Type B pancreatic cell (in vitro differentiated cells): ENCODE data around the gene BICD2. TPM values are rescaled to one million over a fixed set of nuclear protein-coding genes. Genes with fewer than 3 reads are reported as not detected.
A peak's percentile ranks its signal among the peaks of the same experiment; 100 is the strongest.

Experiments used
- DNase-seq: peaks from one replicate; pipeline ENCODE4 v3.0.0; 2021; ENCODE audit warnings: mixed read lengths; ENCODE audit not compliant: unreplicated experiment; ENCODE audit errors: extremely low spot score
- H3K27ac Mint-ChIP-seq: 2 replicates; pipeline ENCODE4 v1.8.0; 2021; ENCODE audit warnings: mild to moderate bottlenecking, mixed read lengths
- H3K27me3 Mint-ChIP-seq: 2 replicates; pipeline ENCODE4 v1.8.0; 2021; ENCODE audit warnings: mixed read lengths
- H3K36me3 Mint-ChIP-seq: 2 replicates; pipeline ENCODE4 v1.8.0; 2021; ENCODE audit warnings: mixed read lengths
- H3K4me1 Mint-ChIP-seq: one replicate; pipeline ENCODE4 v1.8.0; 2021; ENCODE audit warnings: mixed read lengths; ENCODE audit not compliant: unreplicated experiment
- H3K4me3 Mint-ChIP-seq: 2 replicates; pipeline ENCODE4 v1.8.0; 2021; ENCODE audit warnings: mild to moderate bottlenecking, mixed read lengths
- H3K9me3 Mint-ChIP-seq: 2 replicates; pipeline ENCODE4 v1.8.0; 2021; ENCODE audit warnings: mixed read lengths
- total RNA-seq: library from RNA; stranded (reverse); gene quantifications from 2 replicates; pipeline ENCODE4 v1.2.1, GENCODE V29; 2021; ENCODE audit warnings: low replicate concordance
- TF ChIP-seq, protein P1 (sequence below): fragments of 200-600 bp; sonication (generic); conservative IDR thresholded peaks from 2 replicates; pipeline ENCODE4 v1.5.0; 2021; ENCODE audit warnings: antibody characterized with exemption, mild to moderate bottlenecking

Gene BICD2
- total RNA-seq, 1 donor from 2014 or later, result 28.6 TPM

DNA sequence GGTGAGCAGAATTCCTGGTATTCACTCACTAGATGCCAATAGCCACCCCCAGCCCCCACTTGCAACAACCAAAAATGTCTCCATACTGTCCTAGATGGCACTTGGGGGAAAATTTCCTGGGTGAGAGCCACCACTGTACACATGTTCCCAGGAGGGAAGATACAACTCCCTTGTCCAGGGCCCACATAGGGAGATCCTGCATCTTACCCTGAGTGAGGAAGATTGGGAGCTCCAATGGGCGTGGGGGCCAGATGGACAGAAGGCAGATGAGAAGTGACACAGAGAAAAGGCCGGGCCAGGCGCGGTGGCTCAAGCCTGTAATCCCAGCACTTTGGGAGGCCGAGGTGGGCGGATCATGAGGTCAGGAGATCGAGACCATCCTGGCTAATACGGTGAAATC lies 82.4 kb downstream of the BICD2 start:
- H3K9me3 Mint-ChIP-seq, result no peaks in the 10 kb centered on the region
- no peaks in the 10 kb centered on the region for H3K4me1 Mint-ChIP-seq
- no peaks in the 10 kb centered on the region for H3K27me3 Mint-ChIP-seq
- H3K4me3 Mint-ChIP-seq, result no peak overlapping the region
- H3K27ac Mint-ChIP-seq, result no peak overlapping the region
- H3K36me3 Mint-ChIP-seq, result no peaks in the 10 kb centered on the region
- TF ChIP-seq, protein P1, sequence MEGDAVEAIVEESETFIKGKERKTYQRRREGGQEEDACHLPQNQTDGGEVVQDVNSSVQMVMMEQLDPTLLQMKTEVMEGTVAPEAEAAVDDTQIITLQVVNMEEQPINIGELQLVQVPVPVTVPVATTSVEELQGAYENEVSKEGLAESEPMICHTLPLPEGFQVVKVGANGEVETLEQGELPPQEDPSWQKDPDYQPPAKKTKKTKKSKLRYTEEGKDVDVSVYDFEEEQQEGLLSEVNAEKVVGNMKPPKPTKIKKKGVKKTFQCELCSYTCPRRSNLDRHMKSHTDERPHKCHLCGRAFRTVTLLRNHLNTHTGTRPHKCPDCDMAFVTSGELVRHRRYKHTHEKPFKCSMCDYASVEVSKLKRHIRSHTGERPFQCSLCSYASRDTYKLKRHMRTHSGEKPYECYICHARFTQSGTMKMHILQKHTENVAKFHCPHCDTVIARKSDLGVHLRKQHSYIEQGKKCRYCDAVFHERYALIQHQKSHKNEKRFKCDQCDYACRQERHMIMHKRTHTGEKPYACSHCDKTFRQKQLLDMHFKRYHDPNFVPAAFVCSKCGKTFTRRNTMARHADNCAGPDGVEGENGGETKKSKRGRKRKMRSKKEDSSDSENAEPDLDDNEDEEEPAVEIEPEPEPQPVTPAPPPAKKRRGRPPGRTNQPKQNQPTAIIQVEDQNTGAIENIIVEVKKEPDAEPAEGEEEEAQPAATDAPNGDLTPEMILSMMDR, result no peak
- DNase-seq, result peak; percentile 32

- no peaks in the 10 kb centered on the region for H3K36me3 Mint-ChIP-seq
- no peaks in the 10 kb centered on the region for H3K27me3 Mint-ChIP-seq
- H3K9me3 Mint-ChIP-seq, result no peaks in the 10 kb centered on the region
- DNase-seq, result peak; percentile 61
- no peaks in the 10 kb centered on the region for H3K4me1 Mint-ChIP-seq
- H3K27ac Mint-ChIP-seq, result no peak overlapping the region
- no peak overlapping the region for H3K4me3 Mint-ChIP-seq
- TF ChIP-seq, protein P1, result no peak
These were observed 84.2 kb downstream of the BICD2 start for GRCh38 chr9:92680166-92681119.

DNA sequence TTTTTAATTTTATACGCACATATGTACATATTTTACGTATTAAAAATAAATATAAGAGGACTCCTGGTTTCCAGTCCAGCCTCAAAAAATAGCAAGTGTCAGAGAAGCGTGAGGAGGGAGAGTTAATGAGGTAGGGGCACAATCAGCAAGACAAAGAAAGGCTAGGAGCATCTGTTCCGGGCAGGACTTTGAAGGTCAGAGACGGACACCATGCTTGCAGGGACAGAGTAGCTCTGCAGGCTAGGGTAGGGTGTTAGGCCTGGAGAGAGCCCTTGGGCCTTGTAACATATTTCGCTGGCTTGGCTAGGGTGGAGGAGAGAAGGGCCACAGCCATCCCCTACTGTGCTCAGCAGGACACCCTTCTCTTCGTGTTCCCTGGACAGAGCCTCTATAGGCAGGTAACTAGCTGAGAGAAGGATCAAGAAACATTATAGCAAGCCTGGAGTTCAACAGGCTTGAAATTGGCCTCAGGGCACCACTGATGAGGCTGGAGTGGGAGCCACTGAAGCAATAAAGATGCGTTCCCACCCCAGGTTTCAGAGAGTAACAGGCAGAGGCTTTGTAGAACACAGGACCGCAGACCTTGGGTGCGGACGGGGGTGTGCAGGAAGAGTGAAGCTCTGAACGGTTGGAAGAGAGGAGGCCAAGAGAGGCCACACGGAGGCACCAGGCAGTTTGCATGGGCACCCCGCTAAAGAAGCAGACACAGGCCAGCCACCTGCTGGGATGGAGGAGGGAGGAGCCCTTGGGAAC lies 85.0 kb downstream of the BICD2 start:
- TF ChIP-seq, protein P1, result no peak
- Mint-ChIP-seq H3K9me3 (no peaks in the 10 kb centered on the region), H3K36me3 (no peaks in the 10 kb centered on the region), H3K4me3 (no peak overlapping the region), H3K4me1 (no peaks in the 10 kb centered on the region), H3K27me3 (no peaks in the 10 kb centered on the region), H3K27ac (no peak overlapping the region)
- peak; percentile 45 for DNase-seq

DNA sequence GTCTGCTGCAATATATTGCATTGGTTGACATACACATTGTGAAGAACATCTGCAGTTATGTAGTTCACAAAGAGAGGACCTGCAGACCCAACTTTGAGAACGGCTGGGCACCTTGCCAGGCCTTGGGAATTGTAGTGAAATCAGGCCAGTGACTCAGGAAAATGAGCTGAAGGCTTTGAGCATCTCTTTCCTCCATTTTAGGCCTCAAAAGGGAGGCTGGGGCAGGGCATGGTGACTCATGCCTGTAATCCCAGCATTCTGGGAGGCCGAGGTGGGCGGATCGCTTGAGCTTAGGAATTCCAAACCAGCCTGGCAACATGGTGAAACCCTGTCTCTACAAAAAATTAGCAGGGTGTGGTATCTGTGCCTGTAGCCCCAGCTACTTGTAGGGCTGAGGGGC lies 93.3 kb downstream of the BICD2 start:
- Mint-ChIP-seq H3K27ac (peak overlapping the region; percentile 67), H3K9me3 (no peaks in the 10 kb centered on the region), H3K36me3 (peaks cover 4% of the 10 kb centered on the region), H3K27me3 (no peaks in the 10 kb centered on the region), H3K4me1 (peaks cover 9% of the 10 kb centered on the region), H3K4me3 (peak overlapping the region; percentile 96)
- TF ChIP-seq, protein P1, result no peak
- no peak for DNase-seq

GRCh38 chr9:92669890-92670708 lies 94.5 kb downstream of the BICD2 start, which contains the start of gene IPPK:
IPPK (minus strand) TSS chr9:92670131; CDS start chr9:92669988, 143 bp downstream.
- peak within 1 kb of the TSS; percentile 96 for H3K4me3 Mint-ChIP-seq
- peaks cover 17% of the 10 kb centered on the region for H3K4me1 Mint-ChIP-seq
- no peaks in the 10 kb centered on the region for H3K27me3 Mint-ChIP-seq
- DNase-seq, result peak; percentile 96
- peaks cover 4% of the 10 kb centered on the region for H3K36me3 Mint-ChIP-seq
- H3K27ac Mint-ChIP-seq, result peak within 1 kb of the TSS; percentile 92
- no peaks in the 10 kb centered on the region for H3K9me3 Mint-ChIP-seq
- TF ChIP-seq, protein P1, result no peak
